Suprapubic skin (tissue), 4 donors: ENCODE measurements around the gene ONECUT3. TPM values are rescaled to one million over a fixed set of nuclear protein-coding genes. Genes with fewer than 3 reads are reported as not detected.

Experiments used
- DNase-seq, 2 donors: peaks; one replicate each; pipeline ENCODE4 v3.0.0-alpha.2; 2019; ENCODE audit warnings: low spot score in 2 of 2
- H3K27ac ChIP-seq: fragments of 200-600 bp; sonication (generic); one replicate; pipeline ENCODE4 v1.5.1; 2019
- H3K27me3 ChIP-seq: fragments of 200-600 bp; sonication (generic); one replicate; pipeline ENCODE4 v1.5.1; 2019
- H3K36me3 ChIP-seq: fragments of 200-600 bp; sonication (generic); one replicate; pipeline ENCODE4 v1.5.1; 2019
- H3K4me1 ChIP-seq: fragments of 200-600 bp; sonication (generic); one replicate; pipeline ENCODE4 v1.5.1; 2019
- H3K4me3 ChIP-seq: fragments of 200-600 bp; sonication (generic); one replicate; pipeline ENCODE4 v1.5.1; 2019; ENCODE audit warnings: mild to moderate bottlenecking
- H3K9me3 ChIP-seq: fragments of 200-600 bp; sonication (generic); one replicate; pipeline ENCODE4 v1.5.1; 2019
- EP300 ChIP-seq: sonication (generic); formaldehyde crosslinking; IDR thresholded peaks from one replicate; pipeline ENCODE4 v1.6.1; 2017; ENCODE audit warnings: antibody characterized with exemption
- POLR2A ChIP-seq, 2 donors: fragments of 450-650 bp; IDR thresholded peaks; one replicate each; pipeline ENCODE4 v1.6.1; 2017; ENCODE audit warnings: antibody characterized with exemption in 2 of 2, mild to moderate bottlenecking in 2 of 2, moderate library complexity in 2 of 2
- POLR2AphosphoS5 ChIP-seq, 3 donors: sonication (generic); formaldehyde crosslinking; IDR thresholded peaks; one replicate each; pipeline ENCODE4 v1.6.1; 2017; ENCODE audit warnings: antibody characterized with exemption in 3 of 3
- WGBS: methylation state at CpG from one replicate; pipeline ENCODE4 v1.1.5; 2018; 5-methylcytosine and 5-hydroxymethylcytosine counted together
- total RNA-seq, 4 donors: library from RNA; depleted of rRNA; stranded (reverse); fragments of >200 nt; gene quantifications; one replicate each; pipeline ENCODE4 v1.1.0, GENCODE V29; 2016
- TF ChIP-seq, protein P1 (sequence below), 2 donors: fragments of 200-600 bp in 1 of 2; fragments of 450-650 bp in 1 of 2; sonication (generic) in 1 of 2; IDR thresholded peaks; one replicate each; pipeline ENCODE4 v1.5.1; 2016 to 2019; ENCODE audit warnings: antibody characterized with exemption in 2 of 2, mild to moderate bottlenecking in 1 of 2, moderate library complexity in 1 of 2

Gene ONECUT3
- total RNA-seq, 4 donors from 2014 or later = not detected

DNA sequence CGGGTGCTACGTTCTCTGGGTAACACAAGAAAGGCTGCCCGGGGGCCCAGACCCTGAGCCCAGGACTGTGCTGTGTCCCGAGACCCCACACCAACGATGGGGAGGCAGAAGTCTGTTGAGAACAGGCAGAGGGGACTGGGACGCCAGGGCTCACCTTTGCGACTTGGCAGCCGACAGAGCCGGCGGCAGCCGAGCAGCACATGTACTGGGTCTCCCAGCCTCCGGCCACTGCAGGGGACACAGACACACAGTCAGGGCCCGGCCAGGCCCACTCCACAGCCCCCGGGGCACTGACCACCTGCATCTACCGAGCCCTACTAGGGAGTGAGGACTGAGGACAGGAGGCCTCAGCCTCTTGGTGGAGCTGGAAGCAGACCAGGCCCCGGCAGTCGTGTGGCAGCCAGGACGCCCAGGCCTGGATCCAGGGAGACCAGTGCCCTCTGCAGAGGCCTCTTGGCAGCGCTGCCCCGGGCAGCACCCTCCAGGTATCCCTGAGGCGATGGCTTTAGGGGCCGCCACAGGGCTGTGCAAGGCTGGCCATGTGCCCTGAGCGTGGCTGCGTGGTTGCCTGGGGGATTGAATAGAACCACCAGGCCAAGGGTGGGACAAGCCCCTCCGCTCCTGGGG, 64.4 kb downstream of the ONECUT3 start:
- peaks cover 8% of the 10 kb centered on the region for H3K4me1 ChIP-seq
- no peak overlapping the region for H3K4me3 ChIP-seq
- peaks cover 77% of the 10 kb centered on the region for H3K36me3 ChIP-seq
- 94% methylated on average over 3 of the region's 25 CpGs for WGBS
- H3K9me3 ChIP-seq = no peaks in the 10 kb centered on the region
- H3K27me3 ChIP-seq = no peaks in the 10 kb centered on the region
- no peak for DNase-seq
- no peak overlapping the region for H3K27ac ChIP-seq
- TF ChIP-seq, protein P1, sequence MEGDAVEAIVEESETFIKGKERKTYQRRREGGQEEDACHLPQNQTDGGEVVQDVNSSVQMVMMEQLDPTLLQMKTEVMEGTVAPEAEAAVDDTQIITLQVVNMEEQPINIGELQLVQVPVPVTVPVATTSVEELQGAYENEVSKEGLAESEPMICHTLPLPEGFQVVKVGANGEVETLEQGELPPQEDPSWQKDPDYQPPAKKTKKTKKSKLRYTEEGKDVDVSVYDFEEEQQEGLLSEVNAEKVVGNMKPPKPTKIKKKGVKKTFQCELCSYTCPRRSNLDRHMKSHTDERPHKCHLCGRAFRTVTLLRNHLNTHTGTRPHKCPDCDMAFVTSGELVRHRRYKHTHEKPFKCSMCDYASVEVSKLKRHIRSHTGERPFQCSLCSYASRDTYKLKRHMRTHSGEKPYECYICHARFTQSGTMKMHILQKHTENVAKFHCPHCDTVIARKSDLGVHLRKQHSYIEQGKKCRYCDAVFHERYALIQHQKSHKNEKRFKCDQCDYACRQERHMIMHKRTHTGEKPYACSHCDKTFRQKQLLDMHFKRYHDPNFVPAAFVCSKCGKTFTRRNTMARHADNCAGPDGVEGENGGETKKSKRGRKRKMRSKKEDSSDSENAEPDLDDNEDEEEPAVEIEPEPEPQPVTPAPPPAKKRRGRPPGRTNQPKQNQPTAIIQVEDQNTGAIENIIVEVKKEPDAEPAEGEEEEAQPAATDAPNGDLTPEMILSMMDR (IDR thresholded peaks at IDR 0.05) = no peak
- TF ChIP-seq EP300 = no peak
- TF ChIP-seq POLR2A (IDR thresholded peaks at IDR 0.05) = no peak
- no peak for TF ChIP-seq POLR2AphosphoS5 (IDR thresholded peaks at IDR 0.05)

DNA sequence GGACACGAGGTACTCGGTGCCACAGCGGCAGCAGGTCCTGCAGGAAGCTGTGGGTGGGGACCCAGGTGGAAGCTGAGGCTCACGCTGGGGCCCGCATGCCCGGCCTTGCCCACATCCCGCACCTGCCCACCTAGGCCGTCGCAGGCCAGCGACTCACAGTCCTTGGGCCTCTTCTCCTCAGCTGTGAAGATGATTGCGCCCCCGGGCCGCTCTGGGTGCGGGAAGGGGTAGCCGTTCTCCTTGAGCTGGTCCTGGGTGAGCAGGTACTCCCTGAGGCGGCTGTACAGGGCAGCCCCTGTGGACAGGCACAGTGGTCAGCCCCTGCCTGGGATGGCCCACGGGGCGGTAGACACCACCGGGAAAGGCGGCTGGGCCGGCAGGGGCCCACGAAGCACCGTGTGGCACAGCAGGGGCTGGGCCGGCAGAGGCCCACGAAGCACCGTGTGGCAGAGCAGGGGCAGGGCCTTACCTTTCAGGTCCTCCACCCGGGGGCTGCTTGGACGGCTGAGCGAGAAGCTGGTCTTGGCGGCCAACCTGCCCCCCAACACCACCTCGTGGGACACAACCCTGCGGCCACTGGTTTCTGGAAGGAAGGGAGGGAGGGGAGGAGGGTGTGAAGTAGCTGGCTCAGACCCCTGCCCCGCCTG, 65.4 kb downstream of the ONECUT3 start:
- WGBS = 87% methylated on average over 7 of the region's 33 CpGs
- no peaks in the 10 kb centered on the region for H3K4me1 ChIP-seq
- DNase-seq = no peak
- H3K9me3 ChIP-seq = no peaks in the 10 kb centered on the region
- no peak overlapping the region for H3K27ac ChIP-seq
- no peak for TF ChIP-seq POLR2A (IDR thresholded peaks at IDR 0.05)
- TF ChIP-seq, protein P1 (IDR thresholded peaks at IDR 0.05) = no peak
- TF ChIP-seq POLR2AphosphoS5 (IDR thresholded peaks at IDR 0.05) = no peak
- no peak for TF ChIP-seq EP300
- H3K36me3 ChIP-seq = peaks cover 86% of the 10 kb centered on the region
- no peak overlapping the region for H3K4me3 ChIP-seq
- H3K27me3 ChIP-seq = no peaks in the 10 kb centered on the region

DNA sequence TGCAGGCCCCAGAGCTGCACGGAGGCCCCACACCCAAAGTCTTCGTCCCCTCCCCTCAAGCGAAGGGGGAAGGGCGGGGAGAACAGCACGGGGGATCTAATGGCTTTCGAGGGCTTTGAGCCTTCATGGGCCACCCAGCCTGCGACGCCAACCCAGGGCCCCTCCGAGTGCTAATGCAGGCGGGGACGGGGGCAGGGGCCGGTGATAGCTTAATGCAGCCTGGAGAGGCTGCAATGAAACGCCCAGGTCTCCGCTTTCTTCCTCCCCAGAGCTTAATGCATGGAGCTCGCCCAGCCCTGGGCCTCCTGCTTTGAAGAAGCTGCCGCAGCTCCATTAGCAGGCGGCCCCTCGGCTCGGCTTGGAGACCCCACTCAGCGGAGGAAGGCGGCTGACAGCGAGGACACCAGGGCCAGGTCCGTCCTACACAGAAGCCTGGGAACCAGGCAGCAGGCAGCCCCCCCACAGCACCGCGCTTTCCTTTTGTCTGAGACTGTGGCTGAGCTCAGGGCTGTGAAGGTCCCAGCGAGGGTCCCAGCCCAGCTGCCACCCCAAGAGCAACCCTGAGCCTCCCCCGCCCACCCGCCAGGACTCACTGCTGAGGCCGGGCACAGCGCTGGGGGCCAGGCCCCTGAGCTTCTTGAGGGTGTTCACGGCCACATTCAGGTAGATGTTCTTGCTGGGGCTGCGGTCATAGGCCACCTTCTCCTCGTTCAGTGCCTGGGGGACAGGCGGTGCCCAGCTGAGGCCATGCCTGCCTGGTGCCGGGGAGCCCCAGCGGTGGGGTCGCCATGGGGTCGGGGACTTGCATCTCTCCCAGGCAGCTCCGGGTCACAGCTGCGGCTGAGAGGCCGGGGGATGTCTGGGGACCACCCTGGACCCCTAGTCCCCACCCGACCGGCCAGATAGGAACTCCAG, 66.3 kb downstream of the ONECUT3 start:
- H3K36me3 ChIP-seq = peaks cover 95% of the 10 kb centered on the region
- 92% methylated on average over 27 of the region's 43 CpGs for WGBS

DNA sequence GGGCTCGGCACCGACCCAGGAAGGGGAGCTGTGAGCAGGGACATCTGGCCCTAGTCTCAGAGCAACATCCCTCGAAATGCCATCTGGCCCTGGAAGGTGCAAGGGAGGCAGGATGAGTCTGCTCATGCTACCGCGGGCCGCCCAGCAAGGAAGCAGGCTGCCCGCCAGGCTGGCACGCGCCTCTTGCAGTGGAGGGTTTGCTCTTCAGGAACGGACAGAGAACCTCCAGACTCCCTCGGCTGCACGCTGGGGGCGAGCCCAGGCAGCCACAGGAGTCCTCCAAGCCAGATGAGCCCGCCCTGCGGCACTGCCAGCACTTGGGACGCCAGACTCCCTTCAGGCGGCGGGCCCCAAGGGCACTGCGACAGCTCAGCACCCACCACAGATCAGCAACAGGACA, 68.9 kb downstream of the ONECUT3 start:
- Histone ChIP-seq H3K4me1 (peaks cover 11% of the 10 kb centered on the region), H3K36me3 (peaks cover 87% of the 10 kb centered on the region), H3K9me3 (no peaks in the 10 kb centered on the region), H3K4me3 (no peak overlapping the region), H3K27ac (no peak overlapping the region), H3K27me3 (no peaks in the 10 kb centered on the region)
- TF ChIP-seq POLR2AphosphoS5 (IDR thresholded peaks at IDR 0.05) (no peak), POLR2A (IDR thresholded peaks at IDR 0.05) (no peak), EP300 (no peak)
- TF ChIP-seq, protein P1 (IDR thresholded peaks at IDR 0.05) = no peak
- DNase-seq = no peak
- no CpG with 5 or more reads among the region's 19 CpGs for WGBS

More for the DNA sequence above, 66.3 kb downstream of the ONECUT3 start:
- no peak for DNase-seq
- H3K4me1 ChIP-seq = no peaks in the 10 kb centered on the region
- no peaks in the 10 kb centered on the region for H3K9me3 ChIP-seq
- no peak overlapping the region for H3K27ac ChIP-seq
- no peak overlapping the region for H3K4me3 ChIP-seq
- no peaks in the 10 kb centered on the region for H3K27me3 ChIP-seq
- TF ChIP-seq, protein P1 (IDR thresholded peaks at IDR 0.05) = no peak
- TF ChIP-seq EP300 (no peak), POLR2A (IDR thresholded peaks at IDR 0.05) (no peak), POLR2AphosphoS5 (IDR thresholded peaks at IDR 0.05) (no peak)

DNA sequence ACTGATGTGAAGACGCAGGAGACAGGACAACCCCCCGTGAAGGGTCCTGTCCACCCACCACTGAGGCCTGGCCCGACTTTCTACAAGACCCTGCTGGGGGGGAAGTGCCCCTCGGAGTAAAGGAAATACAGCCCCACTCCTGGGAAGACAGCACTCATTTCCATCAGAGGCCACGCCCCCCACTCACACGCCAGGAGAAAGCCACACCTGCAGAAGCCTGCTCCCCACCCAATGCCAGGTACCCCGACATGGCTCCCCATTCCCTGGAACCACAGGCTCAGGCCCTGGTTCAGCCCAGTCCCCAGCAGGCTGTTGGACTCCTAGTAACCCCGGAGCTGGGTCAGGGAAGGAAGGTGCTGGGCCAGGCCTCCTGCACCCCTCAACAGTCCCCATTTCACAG, 69.7 kb downstream of the ONECUT3 start:
- DNase-seq = no peak
- 100% methylated on average over 3 of the region's 8 CpGs for WGBS
- TF ChIP-seq POLR2A (IDR thresholded peaks at IDR 0.05) (no peak), EP300 (no peak), POLR2AphosphoS5 (IDR thresholded peaks at IDR 0.05) (no peak)
- TF ChIP-seq, protein P1 (IDR thresholded peaks at IDR 0.05) = no peak
- no peak overlapping the region for H3K4me3 ChIP-seq
- H3K27ac ChIP-seq = no peak overlapping the region
- no peaks in the 10 kb centered on the region for H3K27me3 ChIP-seq
- H3K9me3 ChIP-seq = no peaks in the 10 kb centered on the region
- peaks cover 11% of the 10 kb centered on the region for H3K4me1 ChIP-seq
- peaks cover 88% of the 10 kb centered on the region for H3K36me3 ChIP-seq
